ENCODE measurements around the gene MT1X.

DNA sequence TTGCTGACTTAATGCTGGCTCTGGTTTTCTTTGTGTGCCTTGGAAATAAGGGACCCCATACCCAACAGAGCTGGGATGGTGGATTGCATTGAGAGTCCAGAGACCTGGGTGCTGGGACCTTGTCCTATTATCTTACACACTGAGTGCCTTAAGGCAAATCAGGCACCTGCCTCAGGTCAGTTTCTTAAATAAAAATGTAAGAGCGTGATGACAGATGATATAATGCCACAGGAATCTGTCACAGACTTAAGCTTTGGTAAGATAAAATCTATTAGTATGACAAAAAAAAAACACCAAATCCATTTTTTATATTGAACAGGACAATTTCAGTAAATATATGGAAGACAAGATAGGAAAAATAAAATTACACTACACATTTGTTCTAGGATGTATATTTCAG, 42.2 kb upstream of the MT1X start:
- TF ChIP-seq CTCF (IDR thresholded peaks at IDR 0.05; ENCODE audit: low read length): no peak
- TF ChIP-seq EZH2 (optimal IDR thresholded peaks at IDR 0.05; ENCODE audit: low read depth, low read length): no peak

Data from MM.1S (cell line).